ENCODE data around the gene TRAF4. TPM values are rescaled to one million over a fixed set of nuclear protein-coding genes. Genes with fewer than 3 reads are reported as not detected.

Gene TRAF4
- total and polyA plus RNA-seq, 10 of the 15 experiments (the other 5 are each of a cell fraction or from before 2014, with no cell fraction given): 3.7 to 197 (median 66.4) TPM

GRCh38 chr17:28738680-28739384 is 5.0 kb upstream of the TRAF4 start (continued):
- TF ChIP-seq ZBTB40 (IDR thresholded peaks at IDR 0.05; ENCODE audit: borderline replicate concordance) (no peak), NFXL1 (IDR thresholded peaks at IDR 0.05; ENCODE audit: borderline replicate concordance) (no peak), EZH2 (IDR thresholded peaks at IDR 0.05; ENCODE audit: borderline replicate concordance, control insufficient read depth, low read depth, low read length) (no peak), CBX5 (IDR thresholded peaks at IDR 0.05; ENCODE audit: low read depth) (no peak), TBL1XR1 (IDR thresholded peaks at IDR 0.05; ENCODE audit: low read depth, low read length) (peak; percentile 86), BCL11A (IDR thresholded peaks at IDR 0.05; ENCODE audit: low read depth, low read length) (peak; percentile 73), RCOR1 (conservative IDR thresholded peaks at IDR 0.05; ENCODE audit: low read depth, low read length) (no peak), SMC3 (IDR thresholded peaks at IDR 0.05; ENCODE audit: borderline replicate concordance, low read length) (no peak), TAF1 (IDR thresholded peaks at IDR 0.05; ENCODE audit: borderline replicate concordance, low read depth, low read length) (no peak), E2F4 (IDR thresholded peaks at IDR 0.05; ENCODE audit: low read depth, low read length) (no peak), YBX1 (IDR thresholded peaks at IDR 0.05) (no peak), BMI1 (IDR thresholded peaks at IDR 0.05; ENCODE audit: borderline replicate concordance) (peak; percentile 23; the same call in 1 of the 2 replicates), BRCA1 (IDR thresholded peaks at IDR 0.05; ENCODE audit: low read depth, low read length) (no peak), PAX5 (IDR thresholded peaks at IDR 0.05; ENCODE audit: borderline replicate concordance, low read depth, low read length) (peak; percentile 65; the same call in 1 of the 2 replicates), CREM (IDR thresholded peaks at IDR 0.05; ENCODE audit: low read depth) (peak; percentile 79), E4F1 (IDR thresholded peaks at IDR 0.05; ENCODE audit: borderline replicate concordance, partially characterized antibody) (no peak), FOS (IDR thresholded peaks at IDR 0.05; ENCODE audit: borderline replicate concordance, extremely low read depth, insufficient read length) (no peak), ZNF687 (IDR thresholded peaks at IDR 0.05) (no peak), BACH1 (IDR thresholded peaks at IDR 0.05; ENCODE audit: borderline replicate concordance) (no peak)
